GM19043 (cell line): ENCODE data around the gene POLR3E.

ENCODE experiments used
- ATAC-seq: cut with Tn5 transposase; IDR thresholded peaks from one replicate; pipeline ENCODE4 v1.9.1; 2021; ENCODE audit warnings: low read depth; ENCODE audit not compliant: unreplicated experiment

POLR3E gene

DNA sequence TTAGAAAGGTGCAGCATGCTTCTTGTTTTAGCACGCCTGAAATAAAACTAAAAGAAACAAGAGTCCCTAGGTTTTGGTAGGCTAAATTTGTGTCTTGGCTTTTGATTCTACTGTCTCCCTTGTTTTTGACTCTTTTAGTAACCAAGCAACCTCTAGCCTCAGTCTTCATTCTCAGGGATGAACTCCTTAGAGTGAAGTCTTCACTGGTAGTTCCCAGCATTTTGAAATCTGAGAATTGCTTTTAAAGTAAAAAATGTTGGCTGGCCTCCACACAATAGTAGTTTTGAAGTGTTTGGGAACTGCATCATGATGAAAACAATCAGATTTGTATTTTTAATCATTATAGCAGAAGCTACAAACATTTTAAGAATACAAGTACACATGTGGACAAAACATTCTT, 83.3 kb downstream of the POLR3E start:
- ATAC-seq = no peak

DNA sequence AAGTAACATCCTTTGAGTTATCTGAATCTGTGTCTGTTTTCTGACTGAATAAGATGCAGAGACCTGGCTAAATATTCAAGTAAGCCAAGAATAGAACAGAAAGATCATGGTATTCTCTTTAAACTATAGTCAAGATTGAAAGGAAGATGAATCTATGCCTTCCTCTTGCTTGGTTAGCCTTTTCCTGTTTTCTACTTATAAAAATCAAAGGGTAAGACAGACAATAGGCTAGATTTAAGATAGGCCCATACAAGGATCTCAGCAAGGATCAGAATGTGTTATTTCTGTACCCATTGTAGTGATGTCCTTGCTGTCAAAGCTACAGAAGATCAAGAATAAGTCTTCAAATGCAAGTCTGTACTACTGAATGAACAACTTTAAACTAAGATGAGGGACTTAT, 84.2 kb downstream of the POLR3E start:
- ATAC-seq = no peak

DNA sequence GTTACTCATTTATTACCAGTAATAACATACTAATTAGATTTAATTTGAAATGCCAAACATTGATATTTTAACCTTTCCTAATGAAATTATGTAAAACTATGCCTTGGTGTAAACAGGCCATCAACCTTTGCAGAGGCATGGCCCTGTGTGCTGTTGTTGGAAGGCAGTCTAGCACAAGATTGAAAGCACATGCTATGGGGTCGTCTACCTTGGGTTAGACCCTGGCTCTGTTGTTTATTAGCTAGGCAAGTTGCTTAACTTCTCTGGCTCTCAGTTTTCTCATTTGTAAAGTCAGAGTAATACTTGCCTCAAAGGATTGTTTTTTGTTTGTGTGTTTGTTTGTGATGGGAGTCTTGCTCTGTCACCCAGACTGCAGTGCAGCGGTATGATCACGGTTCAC, 86.6 kb downstream of the POLR3E start:
- no peak for ATAC-seq
